ENCODE results near the gene ALDH1A1. TPM values are rescaled to one million over a fixed set of nuclear protein-coding genes. Genes with fewer than 3 reads are reported as not detected.

ALDH1A1 gene
- total and polyA plus RNA-seq, 2 of the 8 experiments (the other 6 are each of a cell fraction or from before 2014, with no cell fraction given), result 0.50 to 0.82 TPM

- Histone ChIP-seq H4K91ac (replicated peaks; ENCODE audit: insufficient read length, low read length) (no peak overlapping the region), H2BK5ac (ENCODE audit: low read depth, low read length) (no peak overlapping the region), H3K56ac (replicated peaks; ENCODE audit: insufficient read length, low read depth, low read length) (no peak overlapping the region), H2AFZ (ENCODE audit: low read length) (no peak overlapping the region), H3K4ac (replicated peaks; ENCODE audit: insufficient read length, low read depth, low read length) (no peak overlapping the region), H3K36me3 (ENCODE audit: control insufficient read depth in 2 of 4, insufficient read depth in 4 of 4, low read length in 3 of 4) (no peaks in the 10 kb centered on the region), H3K4me1 (replicated peaks in 1 of 4; ENCODE audit: control insufficient read depth in 3 of 4, insufficient read depth in 4 of 4, low read length in 3 of 4) (no peaks in the 10 kb centered on the region), H3K79me2 (ENCODE audit: control insufficient read depth in 1 of 2, insufficient read depth in 2 of 2, low read length in 2 of 2) (no peaks in the 10 kb centered on the region), H3K14ac (ENCODE audit: insufficient read length) (no peak overlapping the region), H4K20me1 (replicated peaks in 1 of 2; ENCODE audit: control insufficient read depth in 1 of 2, insufficient read depth in 2 of 2, low read length in 2 of 2) (no peaks in the 10 kb centered on the region), H3K9ac (replicated peaks in 1 of 4; ENCODE audit: extremely low read depth in 1 of 4, low read depth in 3 of 4, low read length in 3 of 4) (no peak overlapping the region), H2BK20ac (ENCODE audit: low read length) (no peak overlapping the region), H2BK12ac (ENCODE audit: low read depth, low read length) (no peak overlapping the region), H2BK15ac (ENCODE audit: low read length) (no peak overlapping the region), H3K4me3 (ENCODE audit: extremely low read depth in 1 of 4, insufficient read depth in 2 of 4, low read depth in 3 of 4, low read length in 4 of 4) (no peak overlapping the region), H3K4me2 (ENCODE audit: insufficient read depth in 1 of 2, low read depth in 2 of 2, low read length in 2 of 2) (no peak overlapping the region), H4K5ac (ENCODE audit: insufficient read length, low read depth, low read length) (no peak overlapping the region), H3K23ac (ENCODE audit: insufficient read length) (no peak overlapping the region), H3K9me3 (ENCODE audit: insufficient read depth in 2 of 2, low read depth in 1 of 2, low read length in 1 of 2) (peaks cover 0 to 3% of the 10 kb centered on the region in 2 experiments; a peak in 1 of 4 replicates), H2AK5ac (ENCODE audit: low read depth, low read length) (no peak overlapping the region), H3K27me3 (replicated peaks in 1 of 4; ENCODE audit: control insufficient read depth in 3 of 4, extremely low read depth in 1 of 4, insufficient read depth in 3 of 4, low read length in 3 of 4) (no peaks in the 10 kb centered on the region), H3K23me2 (ENCODE audit: low read depth, low read length) (no peaks in the 10 kb centered on the region), H3K79me1 (ENCODE audit: low read depth, low read length) (no peaks in the 10 kb centered on the region), H2BK120ac (replicated peaks; ENCODE audit: low read depth, low read length) (no peak overlapping the region), H3K18ac (ENCODE audit: extremely low read depth, low read length) (no peak overlapping the region), H3K27ac (ENCODE audit: low read depth, low read length) (no peak overlapping the region), H4K8ac (ENCODE audit: extremely low read depth, insufficient read depth, low read length) (no peak overlapping the region)
- TF ChIP-seq EZH2 (IDR thresholded peaks at IDR 0.05; ENCODE audit: low read depth, low read length, severe bottlenecking) (no peak), RFX5 (IDR thresholded peaks at IDR 0.05; ENCODE audit: borderline replicate concordance, low read depth, low read length) (no peak), NRF1 (IDR thresholded peaks at IDR 0.05; ENCODE audit: low read depth, low read length) (no peak), KDM4A (IDR thresholded peaks at IDR 0.05; ENCODE audit: low read depth, low read length, severe bottlenecking) (no peak), SUZ12 (IDR thresholded peaks at IDR 0.05; ENCODE audit: low read length) (no peak), CREB1 (IDR thresholded peaks at IDR 0.05) (no peak), CHD2 (IDR thresholded peaks at IDR 0.05; ENCODE audit: low read length) (no peak), BRCA1 (IDR thresholded peaks at IDR 0.05; ENCODE audit: low read depth, low read length) (no peak), HDAC2 (IDR thresholded peaks at IDR 0.05; ENCODE audit: borderline replicate concordance in 1 of 2, low read depth in 2 of 2, low read length in 2 of 2) (no peak), SP4 (IDR thresholded peaks at IDR 0.05; ENCODE audit: low read length) (no peak), RBBP5 (IDR thresholded peaks at IDR 0.05; ENCODE audit: borderline replicate concordance, low read depth, low read length) (no peak), CHD1 (IDR thresholded peaks at IDR 0.05; ENCODE audit: low read depth, low read length) (no peak)
- POLR2A ChIA-PET (ENCODE audit: partially characterized antibody), result interaction anchor here (0.6 kb wide), 1 partner anchor 1203 kb away, joined by 3 read pairs; no protein-coding TSS in a partner anchor
- 92% methylated on average over 6 of the region's 6 CpGs; no CpG with 5 or more reads in 1 of the 2 experiments for WGBS, 2 experiments (ENCODE audit: extremely low coverage in 1 of 2, insufficient coverage in 1 of 2, insufficient read length in 1 of 2, insufficient replicate concordance in 2 of 2, low coverage in 1 of 2, low lambda C conversion rate in 2 of 2, missing lambda C conversion rate in 1 of 2)
- CTCF ChIA-PET (ENCODE audit: partially characterized antibody), result interaction anchor here (0.9 to 1.1 kb wide), 3 partner anchors 10 to 140 kb away, joined by 3 to 4 read pairs (median 4); no protein-coding TSS in a partner anchor
- FAIRE-seq (no peak), DNase-seq (ENCODE audit: low read depth in 1 of 2, low spot score in 2 of 2) (no peak)
These were observed 70.6 kb downstream of the ALDH1A1 start for GRCh38 chr9:72882117-72882775.

All from H1 (cell line).